Mesodermal cell (in vitro differentiated cells): ENCODE results near the gene ITPR1.
"Not testable (repeated sequence)": the region's sequence is repeated elsewhere in the genome, so short reads cannot be mapped to it uniquely, and the experiment has no call there.

Experiments
- H3K27ac ChIP-seq: 2 replicates; pipeline ENCODE4 v1.7.0; 2013; ENCODE audit warnings: mild to moderate bottlenecking, low read depth, low read length, moderate library complexity; ENCODE audit not compliant: severe bottlenecking
- H3K36me3 ChIP-seq: 2 replicates; pipeline ENCODE4 v1.7.1; 2013; ENCODE audit warnings: mild to moderate bottlenecking, low read length, moderate library complexity; ENCODE audit not compliant: control insufficient read depth, insufficient read depth
- H3K4me1 ChIP-seq: one replicate; pipeline ENCODE4 v1.7.1; 2013; ENCODE audit warnings: mild to moderate bottlenecking, low read length; ENCODE audit not compliant: insufficient read depth, control insufficient read depth, poor library complexity, severe bottlenecking
- H3K4me3 ChIP-seq: 2 replicates; pipeline ENCODE4 v1.7.0; 2013; ENCODE audit warnings: low read length, control low read depth, mild to moderate bottlenecking; ENCODE audit not compliant: insufficient read depth, poor library complexity, severe bottlenecking; ENCODE audit errors: extremely low read depth
- H3K9me3 ChIP-seq: 2 replicates; pipeline ENCODE4 v1.7.1; 2013; ENCODE audit warnings: mild to moderate bottlenecking, low read length, moderate library complexity; ENCODE audit not compliant: control insufficient read depth
- WGBS, 2 experiments: methylation state at CpG; one replicate each; pipeline ENCODE4 v1.1.5; 2013; ENCODE audit warnings: missing lambda C conversion rate in 2 of 2; ENCODE audit not compliant: insufficient coverage in 2 of 2; 5-methylcytosine and 5-hydroxymethylcytosine counted together

Gene ITPR1

DNA sequence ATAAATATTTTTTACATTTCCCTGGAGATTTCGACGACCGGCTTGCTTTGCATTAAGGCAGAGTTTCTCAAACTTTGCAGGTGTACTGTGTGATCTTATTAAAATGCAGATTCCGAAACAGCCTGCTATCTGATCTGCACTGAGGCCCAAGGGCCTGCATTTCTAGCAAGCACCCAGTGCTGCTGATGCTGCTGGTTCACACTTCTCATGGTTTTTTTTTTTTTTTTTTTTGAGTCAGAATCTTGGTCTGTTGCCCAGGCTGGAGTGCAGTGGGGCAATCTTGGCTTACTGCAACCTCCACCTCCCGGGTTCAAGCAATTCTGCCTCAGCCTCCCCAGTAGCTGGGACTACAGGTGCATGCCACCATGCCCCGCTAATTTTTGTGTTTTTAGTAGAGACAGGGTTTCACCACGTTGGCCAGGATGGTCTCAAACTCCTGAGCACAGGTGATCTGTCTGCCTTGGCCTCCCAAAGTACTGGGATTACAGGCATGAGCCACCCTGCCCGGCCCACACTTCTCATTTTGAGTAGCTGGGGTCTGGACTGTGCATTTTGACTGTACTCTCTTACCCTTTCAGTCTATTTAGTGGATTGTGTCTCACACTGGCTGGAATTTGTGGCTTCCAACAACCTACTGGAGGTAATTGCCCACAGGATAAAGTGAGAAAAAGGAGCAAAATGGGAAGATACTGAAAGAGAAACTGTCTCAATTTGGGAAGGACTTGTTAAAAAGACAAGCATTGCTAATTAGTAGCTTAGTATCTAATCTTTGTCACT lies 94.1 kb downstream of the ITPR1 start:
- no peaks in the 10 kb centered on the region for H3K36me3 ChIP-seq
- H3K4me3 ChIP-seq = no peak overlapping the region
- no peaks in the 10 kb centered on the region for H3K9me3 ChIP-seq
- peak overlapping the region; percentile 16 for H3K27ac ChIP-seq
- H3K4me1 ChIP-seq = peaks cover 31% of the 10 kb centered on the region
- WGBS, 2 experiments = 77% methylated on average over 6 to 8 of the region's 8 CpGs

- Histone ChIP-seq H3K4me1 (peaks cover 27% of the 10 kb centered on the region), H3K36me3 (no peaks in the 10 kb centered on the region), H3K4me3 (no peak overlapping the region), H3K27ac (peak overlapping the region; percentile 16), H3K9me3 (no peaks in the 10 kb centered on the region)
These were observed 94.6 kb downstream of the ITPR1 start for GRCh38 chr3:4587838-4588105.

- peaks cover 20% of the 10 kb centered on the region for H3K4me1 ChIP-seq
- H3K9me3 ChIP-seq = no peaks in the 10 kb centered on the region
- no peak overlapping the region for H3K4me3 ChIP-seq
- no peak overlapping the region for H3K27ac ChIP-seq
- H3K36me3 ChIP-seq = no peaks in the 10 kb centered on the region
- WGBS, 2 experiments = 82 to 100% methylated on average over 3 to 4 of the region's 4 CpGs
These were observed 95.3 kb downstream of the ITPR1 start for GRCh38 chr3:4588466-4588865.

GRCh38 chr3:4589475-4590097 lies 96.4 kb downstream of the ITPR1 start:
- Histone ChIP-seq H3K27ac (no peak overlapping the region), H3K4me3 (no peak overlapping the region), H3K4me1 (peaks cover 12% of the 10 kb centered on the region), H3K36me3 (no peaks in the 10 kb centered on the region), H3K9me3 (no peaks in the 10 kb centered on the region)
- WGBS, 2 experiments = 92 to 93% methylated on average over 3 to 4 of the region's 4 CpGs

- not testable (repeated sequence) for H3K27ac ChIP-seq, H3K4me3 ChIP-seq, H3K36me3 ChIP-seq, H3K9me3 ChIP-seq
- no CpG with 5 or more reads among the region's 2 CpGs for WGBS, 2 experiments
- H3K4me1 ChIP-seq = peaks cover 10% of the 10 kb centered on the region
These were observed 97.7 kb downstream of the ITPR1 start for GRCh38 chr3:4590849-4591248.

DNA sequence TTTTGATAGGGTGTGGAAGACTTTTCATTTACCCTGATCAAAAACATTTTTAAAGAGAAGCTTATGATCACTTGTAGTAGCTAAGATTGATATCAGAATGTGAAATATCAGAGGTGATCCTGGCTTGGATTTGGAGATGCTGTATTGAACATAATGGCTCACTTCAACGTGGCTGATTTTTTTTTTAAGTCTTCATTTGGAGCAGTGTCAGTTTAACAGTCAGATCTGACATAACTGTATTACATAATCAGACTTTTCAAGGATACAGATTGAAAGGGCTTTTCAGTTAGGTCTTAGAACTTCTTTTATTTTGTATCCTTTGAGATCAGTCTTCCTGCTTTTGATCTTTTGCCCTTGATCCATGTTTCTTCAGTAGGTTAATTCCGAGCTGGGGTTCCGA lies 98.5 kb downstream of the ITPR1 start:
- Histone ChIP-seq H3K4me3 (no peak overlapping the region), H3K27ac (no peak overlapping the region), H3K36me3 (no peaks in the 10 kb centered on the region), H3K9me3 (no peaks in the 10 kb centered on the region), H3K4me1 (peaks cover 10% of the 10 kb centered on the region)
- WGBS, 2 experiments = 93% methylated on average over 2 of the region's 3 CpGs; no CpG with 5 or more reads in 1 of the 2 experiments

DNA sequence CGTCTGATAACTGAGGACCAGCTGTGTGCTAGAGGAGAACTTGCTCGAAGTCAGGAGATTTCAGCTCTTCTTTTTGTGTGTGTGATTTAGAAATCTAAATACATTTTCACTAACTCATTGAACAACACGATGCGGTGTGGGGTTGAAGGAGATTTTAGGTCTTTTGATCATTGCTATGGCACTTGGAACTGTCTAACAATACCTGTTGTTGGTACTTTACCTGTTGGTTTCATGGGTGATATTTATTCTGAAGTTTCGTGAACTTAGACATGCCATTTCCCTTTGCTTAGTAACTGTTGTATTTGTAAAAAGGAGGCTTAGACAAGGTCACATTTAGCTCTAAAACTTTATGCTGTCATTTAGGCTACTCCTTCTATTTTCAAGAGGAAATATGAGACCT lies 99.9 kb downstream of the ITPR1 start:
- Histone ChIP-seq H3K36me3 (no peaks in the 10 kb centered on the region), H3K4me1 (peaks cover 8% of the 10 kb centered on the region), H3K27ac (no peak overlapping the region), H3K4me3 (no peak overlapping the region), H3K9me3 (no peaks in the 10 kb centered on the region)
- 90% methylated on average over 2 of the region's 5 CpGs; no CpG with 5 or more reads in 1 of the 2 experiments for WGBS, 2 experiments

DNA sequence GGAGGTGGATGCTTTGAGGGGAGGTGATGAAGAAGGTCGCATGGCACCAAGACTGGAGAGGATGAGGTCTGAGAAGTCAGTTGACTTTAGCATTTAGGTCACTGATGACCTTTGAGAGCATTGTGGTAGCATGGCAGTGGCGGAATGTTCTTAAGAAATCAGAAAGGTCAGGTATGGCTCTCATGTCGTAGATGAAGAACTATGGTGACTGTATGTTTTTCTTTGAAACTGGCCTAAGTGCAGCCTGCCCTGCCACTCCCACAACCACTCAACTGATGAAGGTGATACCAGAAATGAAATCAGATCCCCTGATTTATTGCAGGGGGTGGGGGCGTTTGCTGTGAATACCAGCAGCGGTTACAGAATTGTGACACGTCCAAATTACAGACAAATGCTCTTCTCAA lies 102.6 kb downstream of the ITPR1 start:
- H3K27ac ChIP-seq = no peak overlapping the region
- H3K4me3 ChIP-seq = no peak overlapping the region
- H3K4me1 ChIP-seq = no peaks in the 10 kb centered on the region
- 85 to 100% methylated on average over 4 to 6 of the region's 6 CpGs for WGBS, 2 experiments
- no peaks in the 10 kb centered on the region for H3K9me3 ChIP-seq
- H3K36me3 ChIP-seq = no peaks in the 10 kb centered on the region

DNA sequence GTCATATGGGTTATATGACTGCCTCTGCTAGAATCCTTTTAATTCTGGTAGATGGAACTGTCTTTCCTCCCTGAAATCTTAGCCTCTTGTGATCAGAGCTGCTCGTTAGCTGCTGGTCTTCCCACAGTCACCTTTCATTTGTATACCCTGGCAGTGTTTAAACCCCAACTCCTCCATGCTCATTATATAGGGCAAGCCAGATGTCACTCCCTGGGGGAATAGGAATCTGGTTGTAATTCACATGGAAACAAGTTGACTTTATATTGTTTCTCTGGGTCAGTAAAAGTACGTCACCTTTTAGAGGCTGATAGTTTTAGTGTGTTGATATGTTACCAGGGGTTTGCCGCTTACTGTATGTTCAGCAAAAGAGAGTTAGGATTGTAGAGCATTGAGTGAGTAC lies 103.5 kb downstream of the ITPR1 start:
- Histone ChIP-seq H3K4me1 (no peaks in the 10 kb centered on the region), H3K27ac (no peak overlapping the region), H3K4me3 (no peak overlapping the region), H3K36me3 (no peaks in the 10 kb centered on the region), H3K9me3 (no peaks in the 10 kb centered on the region)
- 38 to 57% methylated on average over 1 of the region's 3 CpGs for WGBS, 2 experiments

DNA sequence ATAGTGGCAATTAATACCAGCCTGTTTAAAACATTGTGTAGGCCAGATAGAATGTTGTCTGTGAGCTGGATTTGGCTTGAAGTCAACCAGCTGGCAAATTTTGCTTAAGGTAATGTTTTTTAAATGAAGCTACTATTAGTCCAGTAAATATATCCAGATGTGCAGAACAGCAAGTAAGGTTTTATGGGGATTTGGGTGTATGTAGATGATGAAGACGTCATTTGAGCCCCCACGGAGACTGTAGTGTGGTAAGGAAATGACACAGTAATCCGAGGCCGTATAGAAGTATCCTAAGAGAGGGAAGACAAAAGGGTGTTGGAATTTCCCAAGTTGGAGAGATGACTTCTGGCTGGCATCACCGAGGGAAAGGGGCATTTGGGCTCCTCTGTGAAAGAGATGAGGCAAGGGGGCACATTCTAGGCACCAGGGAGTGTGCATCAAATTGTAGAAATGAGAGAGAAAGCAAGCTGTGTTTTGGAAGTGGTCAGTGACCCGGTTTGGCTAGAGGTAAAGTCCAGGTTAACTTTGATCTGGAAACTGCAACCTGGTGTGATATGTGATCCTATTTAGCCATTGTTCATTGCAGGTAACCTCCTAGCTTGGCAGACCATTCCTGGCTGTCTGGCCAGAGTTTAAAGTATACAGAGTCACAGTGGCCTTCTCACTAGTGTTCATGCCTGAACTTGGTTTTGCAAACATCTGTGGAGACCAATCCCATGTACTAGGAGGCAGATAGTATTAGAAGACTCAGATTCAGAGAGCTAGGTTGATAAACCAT lies 104.2 kb downstream of the ITPR1 start:
- H3K27ac ChIP-seq = no peak overlapping the region
- WGBS, 2 experiments = 64 to 75% methylated on average over 6 of the region's 6 CpGs

DNA sequence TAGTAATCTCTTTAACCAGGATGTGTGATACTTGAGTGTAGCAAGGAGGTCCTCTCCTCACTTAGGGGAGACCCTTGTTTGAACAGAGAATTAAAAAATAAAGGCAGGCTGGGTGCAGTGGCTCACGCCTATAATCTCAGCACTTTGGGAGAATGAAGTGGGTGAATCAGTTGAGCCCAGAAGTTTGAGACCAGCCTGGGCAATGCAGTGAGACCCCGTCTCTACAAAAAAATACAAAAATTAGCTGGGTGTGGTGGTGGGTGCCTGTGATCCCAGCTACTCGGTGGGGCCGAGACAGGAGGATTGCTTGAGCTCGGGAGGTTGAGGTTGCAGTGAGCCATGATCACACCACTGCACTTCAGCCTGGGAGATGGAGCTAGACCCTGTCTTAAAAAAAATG lies 105.1 kb downstream of the ITPR1 start:
- not testable (repeated sequence) for H3K36me3 ChIP-seq, H3K9me3 ChIP-seq, H3K4me3 ChIP-seq, H3K4me1 ChIP-seq, H3K27ac ChIP-seq
- 93 to 94% methylated on average over 4 to 5 of the region's 5 CpGs for WGBS, 2 experiments

More for the DNA sequence above, 104.2 kb downstream of the ITPR1 start:
- H3K36me3 ChIP-seq = no peaks in the 10 kb centered on the region
- H3K4me1 ChIP-seq = no peaks in the 10 kb centered on the region
- H3K9me3 ChIP-seq = no peaks in the 10 kb centered on the region
- H3K4me3 ChIP-seq = no peak overlapping the region
